ENCODE results near the gene SLC12A3.

GRCh38 chr16:56935201-56935600, 70.2 kb downstream of the SLC12A3 start:
- TF ChIP-seq ERG (CRISPR knock-in tag; IDR thresholded peaks at IDR 0.05) (no peak), GABPB1 (CRISPR knock-in tag; IDR thresholded peaks at IDR 0.05) (no peak), CTCF (IDR thresholded peaks at IDR 0.05) (no peak), ZNF121 (CRISPR knock-in tag; IDR thresholded peaks at IDR 0.05) (no peak), PREB (CRISPR knock-in tag; IDR thresholded peaks at IDR 0.05; ENCODE audit: borderline replicate concordance) (no peak), MAX (CRISPR knock-in tag; IDR thresholded peaks at IDR 0.05) (no peak), ATF1 (CRISPR knock-in tag; IDR thresholded peaks at IDR 0.05) (no peak), E2F4 (CRISPR knock-in tag; IDR thresholded peaks at IDR 0.05; ENCODE audit: borderline replicate concordance, low read depth) (no peak), ESRRA (CRISPR knock-in tag; IDR thresholded peaks at IDR 0.05; ENCODE audit: borderline replicate concordance) (no peak), ZNF281 (CRISPR knock-in tag; IDR thresholded peaks at IDR 0.05) (no peak), TP53 (CRISPR knock-in tag; IDR thresholded peaks at IDR 0.05) (no peak)

Data from WTC11 (cell line).